Panc1 (cell line): ENCODE measurements around the gene MPZL1.

ENCODE experiments used
- CTCF ChIP-seq: fragments of 450-650 bp; IDR thresholded peaks from 2 replicates; pipeline ENCODE4 v1.5.1; 2017; ENCODE audit warnings: mild to moderate bottlenecking
- POLR2AphosphoS5 ChIP-seq: IDR thresholded peaks from 2 replicates; pipeline ENCODE4 v1.6.1; 2012; ENCODE audit warnings: mild to moderate bottlenecking, low read depth, low read length, moderate library complexity

- 0 out of 2 replicates have a peak, but pooled peaks have one; percentile 6 for TF ChIP-seq CTCF
- no peak for TF ChIP-seq POLR2AphosphoS5
Measured at GRCh38 chr1:167746013-167746672, 24.4 kb downstream of the MPZL1 start.
